Measurements from ENCODE around the gene SMIM36.

SMIM36 gene

DNA sequence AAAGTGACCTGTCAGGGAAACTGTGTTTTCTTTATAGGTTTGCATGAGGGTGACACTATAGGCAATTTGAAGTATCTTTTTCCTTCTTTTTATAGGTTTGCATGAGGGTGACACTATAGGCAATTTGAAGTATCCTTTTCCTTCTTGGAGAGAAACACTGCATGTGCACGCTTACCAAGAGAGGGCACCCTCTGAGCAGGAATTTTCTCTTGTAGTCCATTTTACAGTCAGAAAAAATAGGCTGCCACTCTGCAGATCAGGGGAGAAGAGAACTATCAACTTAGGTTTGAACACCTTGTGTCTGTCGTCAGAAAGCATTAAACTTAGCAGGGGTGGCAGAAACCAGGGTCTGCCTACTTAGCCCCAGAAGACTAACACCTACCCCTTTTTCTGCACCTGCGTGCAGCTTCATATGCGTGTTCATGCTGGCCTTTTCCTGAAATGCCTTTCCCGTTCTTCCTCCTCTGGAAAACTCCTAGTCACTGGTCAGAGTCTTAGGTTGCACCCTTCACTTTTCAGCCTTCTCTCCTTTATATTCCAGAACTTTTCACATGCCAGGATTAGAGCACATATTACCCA lies 16.4 kb upstream of the SMIM36 start:
- no peak for TF ChIP-seq POLR2AphosphoS5 (IDR thresholded peaks at IDR 0.05; ENCODE audit: low read depth, low read length)
- TF ChIP-seq SIN3A (IDR thresholded peaks at IDR 0.05; ENCODE audit: borderline replicate concordance, insufficient read depth, low read length), result no peak
- TF ChIP-seq, protein P1, sequence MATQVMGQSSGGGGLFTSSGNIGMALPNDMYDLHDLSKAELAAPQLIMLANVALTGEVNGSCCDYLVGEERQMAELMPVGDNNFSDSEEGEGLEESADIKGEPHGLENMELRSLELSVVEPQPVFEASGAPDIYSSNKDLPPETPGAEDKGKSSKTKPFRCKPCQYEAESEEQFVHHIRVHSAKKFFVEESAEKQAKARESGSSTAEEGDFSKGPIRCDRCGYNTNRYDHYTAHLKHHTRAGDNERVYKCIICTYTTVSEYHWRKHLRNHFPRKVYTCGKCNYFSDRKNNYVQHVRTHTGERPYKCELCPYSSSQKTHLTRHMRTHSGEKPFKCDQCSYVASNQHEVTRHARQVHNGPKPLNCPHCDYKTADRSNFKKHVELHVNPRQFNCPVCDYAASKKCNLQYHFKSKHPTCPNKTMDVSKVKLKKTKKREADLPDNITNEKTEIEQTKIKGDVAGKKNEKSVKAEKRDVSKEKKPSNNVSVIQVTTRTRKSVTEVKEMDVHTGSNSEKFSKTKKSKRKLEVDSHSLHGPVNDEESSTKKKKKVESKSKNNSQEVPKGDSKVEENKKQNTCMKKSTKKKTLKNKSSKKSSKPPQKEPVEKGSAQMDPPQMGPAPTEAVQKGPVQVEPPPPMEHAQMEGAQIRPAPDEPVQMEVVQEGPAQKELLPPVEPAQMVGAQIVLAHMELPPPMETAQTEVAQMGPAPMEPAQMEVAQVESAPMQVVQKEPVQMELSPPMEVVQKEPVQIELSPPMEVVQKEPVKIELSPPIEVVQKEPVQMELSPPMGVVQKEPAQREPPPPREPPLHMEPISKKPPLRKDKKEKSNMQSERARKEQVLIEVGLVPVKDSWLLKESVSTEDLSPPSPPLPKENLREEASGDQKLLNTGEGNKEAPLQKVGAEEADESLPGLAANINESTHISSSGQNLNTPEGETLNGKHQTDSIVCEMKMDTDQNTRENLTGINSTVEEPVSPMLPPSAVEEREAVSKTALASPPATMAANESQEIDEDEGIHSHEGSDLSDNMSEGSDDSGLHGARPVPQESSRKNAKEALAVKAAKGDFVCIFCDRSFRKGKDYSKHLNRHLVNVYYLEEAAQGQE (IDR thresholded peaks at IDR 0.05; ENCODE audit: insufficient read depth in 1 of 2, low read depth in 2 of 2, low read length in 2 of 2), result no peak
- TF ChIP-seq FOXP2 (optimal IDR thresholded peaks at IDR 0.05; ENCODE audit: borderline replicate concordance, extremely low read depth, extremely low read length, insufficient read depth), result no peak
- no peak for TF ChIP-seq TAF1 (IDR thresholded peaks at IDR 0.05; ENCODE audit: borderline replicate concordance, insufficient read depth, low read length)

DNA sequence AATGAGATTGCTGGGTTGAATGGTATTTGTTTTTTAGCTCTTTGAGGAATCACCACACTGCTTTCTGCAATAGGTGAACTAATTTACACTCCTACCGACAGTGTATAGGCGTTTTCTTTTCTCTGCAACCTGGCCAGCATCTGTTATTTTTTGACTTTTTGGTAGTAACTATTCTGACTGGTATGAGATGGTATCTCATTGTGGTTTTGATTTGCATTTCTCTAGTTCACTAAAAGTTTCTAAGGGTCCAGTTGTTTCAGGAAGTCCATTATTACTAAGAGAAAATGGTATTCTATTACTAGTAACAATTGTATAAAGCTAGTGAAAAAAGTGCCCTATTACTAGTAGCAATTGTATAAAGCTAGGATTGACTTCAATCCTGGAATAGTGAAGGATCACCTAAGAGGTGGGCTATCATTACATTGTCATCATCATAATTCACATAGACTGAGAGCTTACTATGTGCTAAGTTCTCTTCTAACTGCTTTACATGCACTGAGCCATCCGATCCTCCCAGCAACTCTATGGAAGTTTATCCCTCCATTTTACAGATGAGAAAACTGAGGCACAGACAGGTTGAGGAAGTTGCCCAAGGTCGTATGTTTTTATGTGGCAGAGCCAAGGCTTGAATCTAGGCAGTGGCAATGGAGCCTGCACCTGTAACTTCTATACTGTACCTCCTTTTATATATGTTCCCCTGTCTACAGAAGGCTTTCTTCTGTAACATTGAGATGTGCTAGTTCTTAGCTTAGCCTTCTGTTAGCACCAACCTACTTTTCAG lies 13.4 kb upstream of the SMIM36 start:
- TF ChIP-seq, protein P1 (IDR thresholded peaks at IDR 0.05; ENCODE audit: insufficient read depth in 1 of 2, low read depth in 2 of 2, low read length in 2 of 2), result no peak
- TF ChIP-seq TAF1 (IDR thresholded peaks at IDR 0.05; ENCODE audit: borderline replicate concordance, insufficient read depth, low read length), result no peak
- TF ChIP-seq POLR2AphosphoS5 (IDR thresholded peaks at IDR 0.05; ENCODE audit: low read depth, low read length), result no peak
- no peak for TF ChIP-seq FOXP2 (optimal IDR thresholded peaks at IDR 0.05; ENCODE audit: borderline replicate concordance, extremely low read depth, extremely low read length, insufficient read depth)
- TF ChIP-seq SIN3A (IDR thresholded peaks at IDR 0.05; ENCODE audit: borderline replicate concordance, insufficient read depth, low read length), result no peak

DNA sequence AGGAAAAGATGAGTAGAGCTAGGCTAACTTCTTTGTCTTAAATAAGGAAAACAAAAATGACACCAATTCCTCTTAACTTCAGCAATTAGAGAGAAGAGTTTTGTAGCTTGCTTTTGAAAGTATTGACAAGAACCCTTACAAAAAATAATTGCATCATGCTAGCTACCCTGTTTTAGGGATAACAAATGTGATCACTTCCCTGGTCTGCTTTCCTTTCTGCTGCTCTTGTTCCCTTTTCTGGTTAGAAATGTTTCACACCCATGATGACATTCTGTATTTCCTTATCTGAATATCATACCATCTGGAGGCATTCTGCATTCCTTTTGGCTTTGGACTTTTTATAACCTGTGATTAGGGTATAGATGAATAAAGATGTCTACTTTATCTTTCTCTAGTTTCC lies 9.9 kb upstream of the SMIM36 start:
- TF ChIP-seq SIN3A (IDR thresholded peaks at IDR 0.05; ENCODE audit: borderline replicate concordance, insufficient read depth, low read length), result no peak
- no peak for TF ChIP-seq FOXP2 (optimal IDR thresholded peaks at IDR 0.05; ENCODE audit: borderline replicate concordance, extremely low read depth, extremely low read length, insufficient read depth)
- TF ChIP-seq, protein P1 (IDR thresholded peaks at IDR 0.05; ENCODE audit: insufficient read depth in 1 of 2, low read depth in 2 of 2, low read length in 2 of 2), result no peak
- TF ChIP-seq TAF1 (IDR thresholded peaks at IDR 0.05; ENCODE audit: borderline replicate concordance, insufficient read depth, low read length), result no peak
- TF ChIP-seq POLR2AphosphoS5 (IDR thresholded peaks at IDR 0.05; ENCODE audit: low read depth, low read length), result no peak

DNA sequence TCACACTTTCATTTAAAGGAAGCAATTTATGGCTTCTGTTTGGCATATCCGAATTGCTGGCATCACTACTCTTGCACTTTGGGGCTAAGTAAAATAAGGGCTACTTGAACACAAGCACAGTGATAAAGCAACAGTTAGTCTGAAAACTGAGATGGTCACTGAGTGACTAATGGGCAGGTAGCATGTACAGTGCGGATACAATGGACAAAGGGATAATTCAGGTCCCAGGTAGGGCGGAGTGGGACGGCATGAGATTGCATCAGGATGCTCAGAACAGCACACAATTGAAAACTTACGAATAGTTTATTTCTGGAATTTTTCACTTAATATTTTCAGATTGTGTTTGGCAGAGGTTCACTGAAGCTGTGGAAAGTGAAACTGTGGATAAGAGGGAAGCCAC lies 9.2 kb upstream of the SMIM36 start:
- TF ChIP-seq SIN3A (IDR thresholded peaks at IDR 0.05; ENCODE audit: borderline replicate concordance, insufficient read depth, low read length), result no peak

DNA sequence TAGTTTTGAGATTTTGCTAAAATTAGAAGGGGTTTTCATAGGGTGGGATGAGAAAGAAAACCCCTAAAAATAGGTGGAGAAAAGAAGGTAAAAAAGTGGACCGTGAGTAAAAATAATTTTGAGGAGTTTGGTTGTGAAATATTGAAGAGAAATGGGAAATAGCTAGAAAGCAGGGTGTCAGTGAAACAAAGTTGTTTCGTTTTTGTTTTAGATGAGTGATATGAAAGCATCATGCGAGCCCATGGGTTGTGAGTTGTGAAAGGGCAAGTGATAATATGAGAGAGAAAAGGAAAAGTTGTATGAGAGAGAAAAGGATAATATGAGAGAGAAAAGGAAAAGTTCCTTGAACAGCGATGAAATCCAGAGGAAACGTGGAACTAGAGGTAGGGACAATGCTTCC lies 7.3 kb upstream of the SMIM36 start:
- TF ChIP-seq POLR2AphosphoS5 (IDR thresholded peaks at IDR 0.05; ENCODE audit: low read depth, low read length), result no peak
- no peak for TF ChIP-seq SIN3A (IDR thresholded peaks at IDR 0.05; ENCODE audit: borderline replicate concordance, insufficient read depth, low read length)
- TF ChIP-seq TAF1 (IDR thresholded peaks at IDR 0.05; ENCODE audit: borderline replicate concordance, insufficient read depth, low read length), result no peak
- TF ChIP-seq, protein P1 (IDR thresholded peaks at IDR 0.05; ENCODE audit: insufficient read depth in 1 of 2, low read depth in 2 of 2, low read length in 2 of 2), result no peak
- no peak for TF ChIP-seq FOXP2 (optimal IDR thresholded peaks at IDR 0.05; ENCODE audit: borderline replicate concordance, extremely low read depth, extremely low read length, insufficient read depth)
